ENCODE results near the gene WLS. TPM values are rescaled to one million over a fixed set of nuclear protein-coding genes. Genes with fewer than 3 reads are reported as not detected.

WLS gene
- total RNA-seq (100 to 1,000 TPM in 5 of 7 donors, 10 to 100 TPM in 2; 42.2 to 168 (median 120) TPM), polyA plus RNA-seq (100 to 1,000 TPM in 1 of 2 donors, 10 to 100 TPM in 1; 75.9 to 303 TPM)
- long read RNA-seq, donor 1, transcript WLS-201 (12 exons, 2,748 nt): major isoform, 172 of 321 reads
- long read RNA-seq, donor 1, partial matches to known transcripts: 15 of 321 reads
- long read RNA-seq, donor 1, other reads (novel, unspliced or antisense): 132 of 321 reads
- long read RNA-seq, donor 2, transcript WLS-201 (12 exons, 2,748 nt): major isoform, 11 of 24 reads
- long read RNA-seq, donor 2, partial matches to known transcripts: 9 of 24 reads
- long read RNA-seq, donor 2, other reads (novel, unspliced or antisense): 0 of 24 reads
- long read RNA-seq, donor 3, transcript WLS-201 (12 exons, 2,748 nt): major isoform, 32 of 67 reads
- long read RNA-seq, donor 3, partial matches to known transcripts: 4 of 67 reads
- long read RNA-seq, donor 3, other reads (novel, unspliced or antisense): 31 of 67 reads

GRCh38 chr1:68232289-68233148, at the start of gene WLS:
WLS (minus strand) TSS chr1:68232523; CDS start chr1:68232299, 224 bp downstream.
- 0 to 1% (median 0%) methylated on average over 42 of the region's 42 CpGs for WGBS, 3 donors
- intact Hi-C loops (cut with DNase I): loop anchor here in 3 of 4 donors (5.0 to 10.0 kb wide), 4 partner anchors 90 to 110 kb away; no protein-coding TSS in a partner anchor
- no peaks in the 10 kb centered on the region for H3K9me3 ChIP-seq
- peak; percentile 85 to 88 (median 87) for DNase-seq
- peak; percentile 85 for TF ChIP-seq POLR2A (IDR thresholded peaks at IDR 0.05)
- TF ChIP-seq, protein P1, sequence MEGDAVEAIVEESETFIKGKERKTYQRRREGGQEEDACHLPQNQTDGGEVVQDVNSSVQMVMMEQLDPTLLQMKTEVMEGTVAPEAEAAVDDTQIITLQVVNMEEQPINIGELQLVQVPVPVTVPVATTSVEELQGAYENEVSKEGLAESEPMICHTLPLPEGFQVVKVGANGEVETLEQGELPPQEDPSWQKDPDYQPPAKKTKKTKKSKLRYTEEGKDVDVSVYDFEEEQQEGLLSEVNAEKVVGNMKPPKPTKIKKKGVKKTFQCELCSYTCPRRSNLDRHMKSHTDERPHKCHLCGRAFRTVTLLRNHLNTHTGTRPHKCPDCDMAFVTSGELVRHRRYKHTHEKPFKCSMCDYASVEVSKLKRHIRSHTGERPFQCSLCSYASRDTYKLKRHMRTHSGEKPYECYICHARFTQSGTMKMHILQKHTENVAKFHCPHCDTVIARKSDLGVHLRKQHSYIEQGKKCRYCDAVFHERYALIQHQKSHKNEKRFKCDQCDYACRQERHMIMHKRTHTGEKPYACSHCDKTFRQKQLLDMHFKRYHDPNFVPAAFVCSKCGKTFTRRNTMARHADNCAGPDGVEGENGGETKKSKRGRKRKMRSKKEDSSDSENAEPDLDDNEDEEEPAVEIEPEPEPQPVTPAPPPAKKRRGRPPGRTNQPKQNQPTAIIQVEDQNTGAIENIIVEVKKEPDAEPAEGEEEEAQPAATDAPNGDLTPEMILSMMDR (IDR thresholded peaks at IDR 0.05): peak in 1 of 3 donors; percentile 46
- TF ChIP-seq EP300 (IDR thresholded peaks at IDR 0.05): no peak
- H3K36me3 ChIP-seq: no peaks in the 10 kb centered on the region
- H3K27me3 ChIP-seq: no peaks in the 10 kb centered on the region
- H3K4me1 ChIP-seq (ENCODE audit: insufficient read depth): peaks cover 7% of the 10 kb centered on the region
- peak within 1 kb of the TSS; percentile 73 to 86 for H3K27ac ChIP-seq
- peak within 1 kb of the TSS; percentile 78 for H3K4me3 ChIP-seq

GRCh38 chr1:68280286-68280685, 48.0 kb upstream of the WLS start:
- H3K36me3 ChIP-seq: no peaks in the 10 kb centered on the region
- no peaks in the 10 kb centered on the region for H3K27me3 ChIP-seq
- intact Hi-C loops (cut with DNase I): no loop called here
- H3K4me3 ChIP-seq: no peak overlapping the region
- no peak for DNase-seq
- H3K27ac ChIP-seq: no peak overlapping the region
- 21 to 31% (median 29%) methylated on average over 1 of the region's 1 CpG for WGBS, 3 donors
- no peaks in the 10 kb centered on the region for H3K9me3 ChIP-seq
- TF ChIP-seq EP300 (IDR thresholded peaks at IDR 0.05): no peak
- TF ChIP-seq, protein P1 (IDR thresholded peaks at IDR 0.05): no peak
- TF ChIP-seq POLR2A (IDR thresholded peaks at IDR 0.05): no peak
- H3K4me1 ChIP-seq (ENCODE audit: insufficient read depth): no peaks in the 10 kb centered on the region

DNA sequence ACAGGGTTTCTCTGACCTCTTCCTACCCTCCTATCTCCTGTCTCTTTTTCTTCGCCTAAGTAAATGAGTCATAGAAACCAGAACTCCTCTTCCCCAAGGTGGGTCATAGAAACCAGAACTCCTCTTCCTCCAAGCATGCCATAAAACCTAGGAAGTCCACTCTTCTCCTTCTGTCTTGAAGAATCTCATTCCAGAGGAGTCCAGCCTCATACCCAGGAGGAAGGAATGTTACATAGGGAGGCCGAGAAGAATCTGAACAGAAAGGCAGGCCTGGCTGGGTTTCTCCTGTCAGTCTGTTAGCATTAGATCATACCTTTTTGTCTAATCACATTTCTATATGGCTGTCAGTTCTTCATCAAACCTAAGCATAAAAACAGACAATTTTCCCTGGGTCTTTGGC, 47.5 kb upstream of the WLS start:
- no peak for DNase-seq
- H3K9me3 ChIP-seq: no peaks in the 10 kb centered on the region
- WGBS, 3 donors: 92 to 97% (median 95%) methylated on average over 2 of the region's 2 CpGs
- TF ChIP-seq EP300 (IDR thresholded peaks at IDR 0.05) (no peak), POLR2A (IDR thresholded peaks at IDR 0.05) (no peak)
- TF ChIP-seq, protein P1 (IDR thresholded peaks at IDR 0.05): no peak
- H3K27me3 ChIP-seq: no peaks in the 10 kb centered on the region
- H3K4me1 ChIP-seq (ENCODE audit: insufficient read depth): no peaks in the 10 kb centered on the region
- H3K4me3 ChIP-seq: no peak overlapping the region
- H3K27ac ChIP-seq: no peak overlapping the region
- H3K36me3 ChIP-seq: no peaks in the 10 kb centered on the region
- intact Hi-C loops (cut with DNase I): no loop called here

DNA sequence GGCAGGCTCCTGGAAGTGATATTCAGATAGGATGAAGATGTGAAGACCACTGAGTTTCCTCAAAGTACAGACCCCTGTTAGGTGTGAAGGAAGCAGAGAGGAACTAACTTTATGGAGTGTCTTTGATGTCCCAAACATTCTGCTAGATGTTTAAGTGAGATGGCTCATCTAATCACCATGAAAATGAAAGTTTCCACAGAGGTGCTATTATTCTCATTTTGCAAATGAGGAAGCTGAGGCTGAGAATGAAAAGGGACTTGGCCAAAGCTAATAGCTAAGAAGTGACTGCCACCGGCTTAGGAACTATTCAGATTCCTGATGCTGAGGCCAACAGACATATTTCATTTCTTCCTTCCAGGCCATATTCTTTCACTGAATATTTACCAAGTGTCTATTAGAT, 45.9 kb upstream of the WLS start:
- Histone ChIP-seq H3K9me3 (no peaks in the 10 kb centered on the region), H3K27me3 (no peaks in the 10 kb centered on the region), H3K27ac (no peak overlapping the region), H3K36me3 (no peaks in the 10 kb centered on the region), H3K4me3 (no peak overlapping the region), H3K4me1 (ENCODE audit: insufficient read depth) (no peaks in the 10 kb centered on the region)
- 81 to 98% (median 96%) methylated on average over 1 of the region's 1 CpG for WGBS, 3 donors
- DNase-seq: no peak
- TF ChIP-seq POLR2A (IDR thresholded peaks at IDR 0.05): no peak
- TF ChIP-seq EP300 (IDR thresholded peaks at IDR 0.05): no peak
- TF ChIP-seq, protein P1 (IDR thresholded peaks at IDR 0.05): no peak
- intact Hi-C loops (cut with DNase I): no loop called here

Measured in ovary (tissue), 10 donors.